ENCODE measurements around the gene CUL3. TPM values are rescaled to one million over a fixed set of nuclear protein-coding genes. Genes with fewer than 3 reads are reported as not detected.
"Not testable (repeated sequence)": the region's sequence is repeated elsewhere in the genome, so short reads cannot be mapped to it uniquely, and the experiment has no call there.

CUL3 gene
- total RNA-seq, 1 donor from 2014 or later, result 65.6 TPM

GRCh38 chr2:224525774-224526173 is 59.4 kb downstream of the CUL3 start:
- Mint-ChIP-seq H3K27ac (ENCODE audit: unreplicated experiment) (no peak overlapping the region), H3K27me3 (ENCODE audit: low read depth) (no peaks in the 10 kb centered on the region), H3K36me3 (ENCODE audit: low read depth) (peaks cover 2% of the 10 kb centered on the region), H3K4me3 (ENCODE audit: unreplicated experiment) (no peak overlapping the region), H3K4me1 (ENCODE audit: low read depth) (peaks cover 53% of the 10 kb centered on the region), H3K9me3 (ENCODE audit: low read depth) (no peaks in the 10 kb centered on the region)
- TF ChIP-seq, protein P1, sequence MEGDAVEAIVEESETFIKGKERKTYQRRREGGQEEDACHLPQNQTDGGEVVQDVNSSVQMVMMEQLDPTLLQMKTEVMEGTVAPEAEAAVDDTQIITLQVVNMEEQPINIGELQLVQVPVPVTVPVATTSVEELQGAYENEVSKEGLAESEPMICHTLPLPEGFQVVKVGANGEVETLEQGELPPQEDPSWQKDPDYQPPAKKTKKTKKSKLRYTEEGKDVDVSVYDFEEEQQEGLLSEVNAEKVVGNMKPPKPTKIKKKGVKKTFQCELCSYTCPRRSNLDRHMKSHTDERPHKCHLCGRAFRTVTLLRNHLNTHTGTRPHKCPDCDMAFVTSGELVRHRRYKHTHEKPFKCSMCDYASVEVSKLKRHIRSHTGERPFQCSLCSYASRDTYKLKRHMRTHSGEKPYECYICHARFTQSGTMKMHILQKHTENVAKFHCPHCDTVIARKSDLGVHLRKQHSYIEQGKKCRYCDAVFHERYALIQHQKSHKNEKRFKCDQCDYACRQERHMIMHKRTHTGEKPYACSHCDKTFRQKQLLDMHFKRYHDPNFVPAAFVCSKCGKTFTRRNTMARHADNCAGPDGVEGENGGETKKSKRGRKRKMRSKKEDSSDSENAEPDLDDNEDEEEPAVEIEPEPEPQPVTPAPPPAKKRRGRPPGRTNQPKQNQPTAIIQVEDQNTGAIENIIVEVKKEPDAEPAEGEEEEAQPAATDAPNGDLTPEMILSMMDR (IDR thresholded peaks at IDR 0.05), result no peak
- DNase-seq (ENCODE audit: low spot score), result no peak

DNA sequence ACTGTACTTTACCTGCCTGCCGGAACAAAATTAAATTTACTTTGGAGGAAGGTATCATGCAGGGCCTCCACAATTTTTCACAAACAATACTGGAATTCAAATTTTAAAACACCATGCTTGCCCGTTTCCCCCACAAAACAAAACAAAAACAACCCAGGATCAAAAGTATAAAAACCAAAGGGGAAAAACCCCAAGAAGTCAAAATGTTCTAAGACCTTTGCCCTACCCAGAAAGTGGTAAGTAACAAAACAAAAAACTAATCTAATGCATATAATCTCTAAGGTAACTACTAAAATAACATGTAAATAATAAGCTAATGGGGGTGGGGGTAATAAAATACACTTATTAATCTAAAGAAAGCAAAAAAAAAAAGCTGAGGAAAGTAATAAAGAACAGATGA is 60.5 kb downstream of the CUL3 start:
- H3K36me3 Mint-ChIP-seq (ENCODE audit: low read depth), result no peaks in the 10 kb centered on the region
- H3K4me1 Mint-ChIP-seq (ENCODE audit: low read depth), result peaks cover 64% of the 10 kb centered on the region
- no peak overlapping the region for H3K4me3 Mint-ChIP-seq (ENCODE audit: unreplicated experiment)
- TF ChIP-seq, protein P1 (IDR thresholded peaks at IDR 0.05), result no peak
- H3K27me3 Mint-ChIP-seq (ENCODE audit: low read depth), result no peaks in the 10 kb centered on the region
- no peak for DNase-seq (ENCODE audit: low spot score)
- no peak overlapping the region for H3K27ac Mint-ChIP-seq (ENCODE audit: unreplicated experiment)
- H3K9me3 Mint-ChIP-seq (ENCODE audit: low read depth), result no peaks in the 10 kb centered on the region

GRCh38 chr2:224523626-224524577 is 61.3 kb downstream of the CUL3 start:
- Mint-ChIP-seq H3K9me3 (ENCODE audit: low read depth) (no peaks in the 10 kb centered on the region), H3K27me3 (ENCODE audit: low read depth) (no peaks in the 10 kb centered on the region), H3K4me1 (ENCODE audit: low read depth) (peaks cover 71% of the 10 kb centered on the region), H3K36me3 (ENCODE audit: low read depth) (no peaks in the 10 kb centered on the region), H3K4me3 (ENCODE audit: unreplicated experiment) (no peak overlapping the region), H3K27ac (ENCODE audit: unreplicated experiment) (peak overlapping the region; percentile 25)
- TF ChIP-seq, protein P1 (IDR thresholded peaks at IDR 0.05), result no peak
- DNase-seq (ENCODE audit: low spot score), result no peak

DNA sequence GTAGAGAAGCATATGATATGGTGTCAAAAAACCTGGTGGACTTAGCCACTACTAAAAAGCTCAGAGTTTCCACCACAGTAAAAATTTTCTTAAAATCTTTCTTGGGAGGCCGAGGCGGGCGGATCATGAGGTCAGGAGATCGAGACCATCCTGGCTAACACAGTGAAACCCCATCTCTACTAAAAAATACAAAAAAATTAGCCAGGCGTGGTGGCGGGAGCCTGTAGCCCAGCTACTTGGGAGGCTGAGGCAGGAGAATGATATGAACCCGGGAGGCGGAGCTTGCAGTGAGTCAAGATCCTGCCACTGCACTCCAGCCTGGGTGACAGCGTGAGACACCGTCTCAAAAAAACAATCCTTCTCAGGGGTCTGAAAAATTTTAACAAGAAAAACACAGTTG is 62.7 kb downstream of the CUL3 start:
- H3K9me3 Mint-ChIP-seq (ENCODE audit: low read depth); H3K4me3 Mint-ChIP-seq (ENCODE audit: unreplicated experiment); DNase-seq (ENCODE audit: low spot score); H3K27ac Mint-ChIP-seq (ENCODE audit: unreplicated experiment); H3K36me3 Mint-ChIP-seq (ENCODE audit: low read depth); H3K27me3 Mint-ChIP-seq (ENCODE audit: low read depth): not testable (repeated sequence)
- peaks cover 73% of the 10 kb centered on the region for H3K4me1 Mint-ChIP-seq (ENCODE audit: low read depth)

DNA sequence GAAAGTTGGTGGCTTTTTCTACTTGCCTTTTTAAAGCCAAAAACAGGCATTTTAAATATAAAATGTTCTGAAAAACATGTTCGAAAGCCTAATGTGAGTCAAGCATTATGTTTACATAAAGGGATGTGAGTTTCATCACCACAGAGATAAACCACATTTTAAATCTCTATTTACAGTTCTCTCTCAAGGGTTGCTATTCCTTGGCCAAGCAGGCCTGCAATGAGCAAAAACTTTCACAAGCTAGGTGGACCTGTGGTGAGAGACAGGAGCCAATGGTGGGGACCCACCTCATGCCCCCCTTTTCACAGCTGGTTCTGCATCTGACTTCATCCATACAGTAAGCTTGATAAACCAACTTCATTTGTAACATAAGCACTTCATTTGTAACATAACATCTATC is 65.1 kb downstream of the CUL3 start:
- Mint-ChIP-seq H3K36me3 (ENCODE audit: low read depth) (no peaks in the 10 kb centered on the region), H3K27ac (ENCODE audit: unreplicated experiment) (peak overlapping the region; percentile 81)
- DNase-seq (ENCODE audit: low spot score), result no peak

More for the DNA sequence above, 65.1 kb downstream of the CUL3 start:
- TF ChIP-seq, protein P1 (IDR thresholded peaks at IDR 0.05), result no peak
- H3K4me3 Mint-ChIP-seq (ENCODE audit: unreplicated experiment), result no peak overlapping the region
- H3K27me3 Mint-ChIP-seq (ENCODE audit: low read depth), result no peaks in the 10 kb centered on the region
- peaks cover 58% of the 10 kb centered on the region for H3K4me1 Mint-ChIP-seq (ENCODE audit: low read depth)
- H3K9me3 Mint-ChIP-seq (ENCODE audit: low read depth), result no peaks in the 10 kb centered on the region

All from chondrocyte (in vitro differentiated cells).